Naive thymus-derived CD8-positive, alpha-beta T cell (primary cell): Measurements from ENCODE around the gene USP9X. TPM values are rescaled to one million over a fixed set of nuclear protein-coding genes. Genes with fewer than 3 reads are reported as not detected.
"Not testable (repeated sequence)": the region's sequence is repeated elsewhere in the genome, so short reads cannot be mapped to it uniquely, and the experiment has no call there.

Source experiments
- ATAC-seq, 2 donors: fragments of 150-1000 bp; cut with Tn5 transposase in 1 of 2; sonication (Bioruptor Pico), chemical (Tn5 transposase) in 1 of 2; 1 replicate in 1 of 2; 2 replicates in 1 of 2; pipeline ENCODE4 v1.10.0; 2021; ENCODE audit warnings: mild to moderate bottlenecking in 2 of 2, moderate library complexity in 2 of 2
- POLR2A ChIA-PET: fragments of 350-600 bp; sonication (Branson Sonifier 250); formaldehyde crosslinking; loops from one replicate; lab custom pipeline; 2021; ENCODE audit warnings: antibody characterized with exemption; lab: Charles Lee
- DNase-seq, 10 donors: peaks; one replicate each; pipeline versions ENCODE4 v3.0.0 to v3.0.0-alpha.2; 2020 to 2022
- H3K27ac Mint-ChIP-seq, 10 donors: one replicate each; pipeline ENCODE4 v1.8.0; 2020 to 2022; ENCODE audit warnings: mild to moderate bottlenecking in 10 of 10, mixed read lengths in 10 of 10, moderate library complexity in 4 of 10, inconsistent platforms in 1 of 10
- H3K27me3 Mint-ChIP-seq, 5 donors: one replicate each; pipeline ENCODE4 v1.8.0; 2021 to 2022; ENCODE audit warnings: mixed read lengths in 5 of 5
- H3K36me3 Mint-ChIP-seq, 3 donors: one replicate each; pipeline ENCODE4 v1.8.0; 2020 to 2022; ENCODE audit warnings: mixed read lengths in 3 of 3, mild to moderate bottlenecking in 2 of 3, inconsistent platforms in 1 of 3
- H3K4me1 Mint-ChIP-seq, 4 donors: one replicate each; pipeline ENCODE4 v1.8.0; 2021 to 2022; ENCODE audit warnings: mixed read lengths in 4 of 4
- H3K4me3 Mint-ChIP-seq, 10 donors: one replicate each; pipeline ENCODE4 v1.8.0; 2020 to 2022; ENCODE audit warnings: mild to moderate bottlenecking in 10 of 10, mixed read lengths in 10 of 10, moderate library complexity in 6 of 10, inconsistent platforms in 1 of 10
- H3K9me3 Mint-ChIP-seq, 9 donors: one replicate each; pipeline ENCODE4 v1.8.0; 2020 to 2022; ENCODE audit warnings: mixed read lengths in 9 of 9, mild to moderate bottlenecking in 3 of 9, inconsistent platforms in 1 of 9, moderate library complexity in 1 of 9
- polyA plus RNA-seq, 3 donors: library from polyadenylated mRNA; unstranded; fragments of 300-500 nt; fragmentation: Illumina TruSeq; gene quantifications; one replicate each; pipeline ENCODE4 v1.2.3, GENCODE V29; 2021
- total RNA-seq, 8 experiments: library from RNA in 2 of 8; stranded (reverse) in 2 of 8; gene quantifications; one replicate each; pipeline ENCODE4 v1.2.3 and lab custom pipeline; 2021 to 2026

Gene USP9X
- total and polyA plus RNA-seq, 5 experiments from 2014 or later = 20.0 to 75.4 (median 27.1) TPM

- Mint-ChIP-seq H3K4me1 (peaks cover 2 to 13% (median 8%) of the 10 kb centered on the region in 4 donors), H3K4me3 (peak overlapping the region; percentile 69 to 92 (median 81)), H3K36me3 (no peaks in the 10 kb centered on the region), H3K27ac (peak overlapping the region in 9 of 10 donors; percentile 50 to 86 (median 79)), H3K27me3 (no peaks in the 10 kb centered on the region), H3K9me3 (no peaks in the 10 kb centered on the region)
- ATAC-seq = peak; percentile 72 to 80
- DNase-seq = peak; percentile 8 to 73 (median 29)
- POLR2A ChIA-PET = interaction anchor here (0.6 to 2.1 kb wide), 4 partner anchors 10 to 547 kb away, joined by 3 to 7 read pairs (median 4); partner anchors contain the start of gene DDX3X
These were observed 190.7 kb downstream of the USP9X start for GRCh38 chrX:41275661-41276609.

- peak overlapping the region in 9 of 10 donors; percentile 47 to 86 (median 79) for H3K27ac Mint-ChIP-seq
- peak; percentile 34 to 44 for ATAC-seq
- H3K4me3 Mint-ChIP-seq = peak overlapping the region; percentile 69 to 92 (median 76)
- POLR2A ChIA-PET = interaction anchor here (2.1 kb wide), 1 partner anchor 57 kb away, joined by 7 read pairs; the partner anchor contains the start of gene DDX3X
- H3K4me1 Mint-ChIP-seq = peaks cover 2 to 13% (median 8%) of the 10 kb centered on the region in 4 donors
- H3K36me3 Mint-ChIP-seq = no peaks in the 10 kb centered on the region
- H3K9me3 Mint-ChIP-seq = no peaks in the 10 kb centered on the region
- DNase-seq = peak in 2 of 10 donors; percentile 13 to 15
- no peaks in the 10 kb centered on the region for H3K27me3 Mint-ChIP-seq
These were observed 191.6 kb downstream of the USP9X start for GRCh38 chrX:41276661-41277506.

GRCh38 chrX:41282307-41282706 is 197.1 kb downstream of the USP9X start:
- DNase-seq, H3K4me1 Mint-ChIP-seq, H3K27me3 Mint-ChIP-seq, ATAC-seq, POLR2A ChIA-PET, H3K4me3 Mint-ChIP-seq, H3K27ac Mint-ChIP-seq, H3K9me3 Mint-ChIP-seq, H3K36me3 Mint-ChIP-seq: not testable (repeated sequence)

GRCh38 chrX:41285928-41286327 is 200.7 kb downstream of the USP9X start:
- POLR2A ChIA-PET = interaction anchor here (0.9 kb wide), 1 partner anchor 10 kb away, joined by 3 read pairs; no protein-coding TSS in a partner anchor
- ATAC-seq, H3K9me3 Mint-ChIP-seq, H3K4me3 Mint-ChIP-seq, H3K4me1 Mint-ChIP-seq, H3K36me3 Mint-ChIP-seq, DNase-seq, H3K27me3 Mint-ChIP-seq, H3K27ac Mint-ChIP-seq: not testable (repeated sequence)

Other genes starting within 250 kb of the USP9X start
- 100 to 1,000 TPM; 340 to 373 TPM for gene DDX3X, start 248.7 kb downstream of the USP9X start, total RNA-seq
- gene DDX3X, start 248.7 kb downstream of the USP9X start, polyA plus RNA-seq = 100 to 1,000 TPM; 181 to 272 (median 215) TPM